Gastroesophageal sphincter (tissue), 3 donors: ENCODE results near the gene TET2.

ENCODE experiments used
- CTCF ChIP-seq, 4 experiments: fragments of 200-600 bp in 2 of 4; fragments of 450-650 bp in 2 of 4; sonication (generic) in 1 of 4; IDR thresholded peaks; one replicate each; pipeline ENCODE4 v1.5.1; 2017 to 2019; ENCODE audit warnings: antibody characterized with exemption in 4 of 4, mild to moderate bottlenecking in 2 of 4, moderate library complexity in 2 of 4
- EP300 ChIP-seq: sonication (generic); formaldehyde crosslinking; IDR thresholded peaks from one replicate; pipeline ENCODE4 v1.6.1; 2017; ENCODE audit warnings: antibody characterized with exemption, mild to moderate bottlenecking
- POLR2A ChIP-seq, 2 donors: fragments of 450-650 bp; IDR thresholded peaks; one replicate each; pipeline ENCODE4 v1.6.1; 2017; ENCODE audit warnings: antibody characterized with exemption in 2 of 2, mild to moderate bottlenecking in 2 of 2, moderate library complexity in 1 of 2

- TF ChIP-seq CTCF (IDR thresholded peaks at IDR 0.05) (no peak), EP300 (no peak), POLR2A (IDR thresholded peaks at IDR 0.05) (no peak)
Measured at GRCh38 chr4:105162123-105162796, 15.6 kb downstream of the TET2 start.
